ENCODE measurements around the gene GLRA3. TPM values are rescaled to one million over a fixed set of nuclear protein-coding genes. Genes with fewer than 3 reads are reported as not detected.

GLRA3 gene
- total RNA-seq, 1 donor from 2014 or later, result not detected

GRCh38 chr4:174600391-174600790 lies 228.7 kb downstream of the GLRA3 start:
- TF ChIP-seq CTCF (IDR thresholded peaks at IDR 0.05), result no peak
- no peak for TF ChIP-seq EZH2phosphoT487 (IDR thresholded peaks at IDR 0.05)
- no peak for TF ChIP-seq EZH2 (IDR thresholded peaks at IDR 0.05)
- Histone ChIP-seq H3K36me3 (no peaks in the 10 kb centered on the region), H3K4me3 (no peak overlapping the region), H2AFZ (replicated peaks) (no peak overlapping the region), H4K20me1 (ENCODE audit: low read depth) (no peaks in the 10 kb centered on the region), H3K9ac (no peak overlapping the region), H3F3A (ENCODE audit: low read depth) (no peaks in the 10 kb centered on the region), H3K9me3 (ENCODE audit: low read depth) (no peaks in the 10 kb centered on the region), H3K79me2 (ENCODE audit: low read depth) (no peaks in the 10 kb centered on the region), H3K27ac (no peak overlapping the region), H3K27me3 (no peaks in the 10 kb centered on the region), H3K4me2 (no peak overlapping the region), H3K4me1 (no peaks in the 10 kb centered on the region)
- no peak for DNase-seq (ENCODE audit: low spot score)
- no peaks in the 10 kb centered on the region for H3K36me3 Mint-ChIP-seq
- H3K4me1 Mint-ChIP-seq, result no peaks in the 10 kb centered on the region
- no peak overlapping the region for H3K4me3 Mint-ChIP-seq
- no peak overlapping the region for H3K27ac Mint-ChIP-seq
- no peaks in the 10 kb centered on the region for H3K9me3 Mint-ChIP-seq
- H3K27me3 Mint-ChIP-seq (ENCODE audit: insufficient read depth, low read depth), result no peaks in the 10 kb centered on the region

GRCh38 chr4:174598800-174599199 lies 230.2 kb downstream of the GLRA3 start:
- H3K27me3 Mint-ChIP-seq (ENCODE audit: insufficient read depth, low read depth), result no peaks in the 10 kb centered on the region
- H3K79me2 ChIP-seq (ENCODE audit: low read depth), result no peaks in the 10 kb centered on the region
- no peaks in the 10 kb centered on the region for H3K36me3 ChIP-seq
- no peak overlapping the region for H2AFZ ChIP-seq (replicated peaks)
- H3F3A ChIP-seq (ENCODE audit: low read depth), result no peaks in the 10 kb centered on the region
- H3K27ac ChIP-seq, result no peak overlapping the region
- H3K9me3 Mint-ChIP-seq, result no peaks in the 10 kb centered on the region
- H3K4me2 ChIP-seq, result no peak overlapping the region
- no peaks in the 10 kb centered on the region for H3K9me3 ChIP-seq (ENCODE audit: low read depth)
- H3K36me3 Mint-ChIP-seq, result no peaks in the 10 kb centered on the region
- no peaks in the 10 kb centered on the region for H3K4me1 Mint-ChIP-seq
- H4K20me1 ChIP-seq (ENCODE audit: low read depth), result no peaks in the 10 kb centered on the region
- no peaks in the 10 kb centered on the region for H3K27me3 ChIP-seq
- no peak overlapping the region for H3K9ac ChIP-seq
- TF ChIP-seq EZH2 (IDR thresholded peaks at IDR 0.05) (no peak), CTCF (IDR thresholded peaks at IDR 0.05) (no peak), EZH2phosphoT487 (IDR thresholded peaks at IDR 0.05) (no peak)
- no peak for DNase-seq (ENCODE audit: low spot score)
- H3K27ac Mint-ChIP-seq, result no peak overlapping the region
- H3K4me1 ChIP-seq, result no peaks in the 10 kb centered on the region
- no peak overlapping the region for H3K4me3 ChIP-seq
- no peak overlapping the region for H3K4me3 Mint-ChIP-seq

DNA sequence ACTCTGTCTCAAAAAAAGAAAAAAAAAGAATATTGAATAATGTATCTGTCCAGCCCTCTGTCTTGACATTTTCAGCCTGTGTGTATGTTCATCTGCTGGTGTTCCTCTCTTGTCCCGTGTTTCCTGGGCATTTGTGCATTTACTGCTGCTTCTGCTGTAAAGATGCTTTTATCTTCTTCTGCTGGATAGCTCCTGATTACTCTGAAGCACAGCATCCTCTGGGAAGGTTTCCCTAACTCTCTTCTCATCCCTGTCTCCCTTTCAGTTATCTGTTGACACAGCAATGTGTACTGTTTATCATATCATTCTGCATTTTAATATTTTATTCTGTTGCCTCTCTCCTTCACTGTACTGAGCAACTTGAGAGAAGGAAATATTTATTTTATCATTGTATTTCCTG lies 232.5 kb downstream of the GLRA3 start:
- no peaks in the 10 kb centered on the region for H3K36me3 ChIP-seq
- Mint-ChIP-seq H3K4me3 (no peak overlapping the region), H3K4me1 (peaks cover 3% of the 10 kb centered on the region), H3K36me3 (no peaks in the 10 kb centered on the region), H3K9me3 (no peaks in the 10 kb centered on the region), H3K27me3 (ENCODE audit: insufficient read depth, low read depth) (no peaks in the 10 kb centered on the region), H3K27ac (no peak overlapping the region)
- no peak overlapping the region for H3K4me3 ChIP-seq
- no peak for DNase-seq (ENCODE audit: low spot score)
- H3K27me3 ChIP-seq, result no peaks in the 10 kb centered on the region
- H3K9me3 ChIP-seq (ENCODE audit: low read depth), result no peaks in the 10 kb centered on the region
- no peak overlapping the region for H3K4me2 ChIP-seq
- no peaks in the 10 kb centered on the region for H4K20me1 ChIP-seq (ENCODE audit: low read depth)
- no peak overlapping the region for H2AFZ ChIP-seq (replicated peaks)
- no peaks in the 10 kb centered on the region for H3F3A ChIP-seq (ENCODE audit: low read depth)
- H3K27ac ChIP-seq, result no peak overlapping the region
- no peaks in the 10 kb centered on the region for H3K79me2 ChIP-seq (ENCODE audit: low read depth)
- H3K9ac ChIP-seq, result no peak overlapping the region
- H3K4me1 ChIP-seq, result no peaks in the 10 kb centered on the region
- TF ChIP-seq EZH2 (IDR thresholded peaks at IDR 0.05), result no peak
- TF ChIP-seq CTCF (IDR thresholded peaks at IDR 0.05), result no peak
- TF ChIP-seq EZH2phosphoT487 (IDR thresholded peaks at IDR 0.05), result no peak

Measured in neural progenitor cell (in vitro differentiated cells).